Measurements from ENCODE around the gene UBALD1.

GRCh38 chr16:4609200-4610010 is 5.3 kb downstream of the UBALD1 start:
- TF ChIP-seq CTCF (IDR thresholded peaks at IDR 0.05) (no peak), POLR2A (IDR thresholded peaks at IDR 0.05) (no peak)
